SHP77 (cell line): ENCODE measurements around the gene PTPRH.

Experiments used
- DNase-seq, 2 experiments: peaks; one replicate each; lab custom pipeline; 2025; lab: John Stamatoyannopoulos, UW

The PTPRH gene

GRCh38 chr19:55132453-55133129 lies 76.7 kb downstream of the PTPRH start:
- DNase-seq = no peak

GRCh38 chr19:55131421-55131820 lies 77.9 kb downstream of the PTPRH start:
- no peak for DNase-seq
